Small intestine (tissue), 7 donors: Measurements from ENCODE around the gene ACSL3. TPM values are rescaled to one million over a fixed set of nuclear protein-coding genes. Genes with fewer than 3 reads are reported as not detected.
"Not testable (repeated sequence)": the region's sequence is repeated elsewhere in the genome, so short reads cannot be mapped to it uniquely, and the experiment has no call there.

ENCODE experiments used
- DNase-seq, 2 donors: peaks; one replicate each; pipeline versions ENCODE4 v3.0.0 to v3.0.0-alpha.2; 2013
- FAIRE-seq: peaks from 2 replicates; lab custom pipeline; 2012; peaks lifted over from hg19 to GRCh38; lab: Jason Lieb, UNC
- H3K27ac ChIP-seq, 3 donors: one replicate each; pipeline ENCODE4 v1.5.1; 2013; ENCODE audit warnings: low read length in 2 of 3, mild to moderate bottlenecking in 2 of 3, control low read depth in 1 of 3, inconsistent platforms in 1 of 3, low read depth in 1 of 3, moderate library complexity in 1 of 3
- H3K27me3 ChIP-seq, 3 donors: one replicate each; pipeline ENCODE4 v1.6.1; 2013; ENCODE audit warnings: low read length in 3 of 3, inconsistent platforms in 1 of 3; ENCODE audit not compliant: control insufficient read depth in 3 of 3, insufficient read depth in 3 of 3
- H3K36me3 ChIP-seq, 3 donors: one replicate each; pipeline ENCODE4 v1.6.1; 2013; ENCODE audit warnings: low read length in 3 of 3, inconsistent platforms in 1 of 3, low read depth in 1 of 3, mild to moderate bottlenecking in 1 of 3, moderate library complexity in 1 of 3; ENCODE audit not compliant: control insufficient read depth in 3 of 3, insufficient read depth in 2 of 3
- H3K4me1 ChIP-seq, 3 donors: one replicate each; pipeline ENCODE4 v1.6.1; 2013; ENCODE audit warnings: low read length in 2 of 3, inconsistent platforms in 1 of 3, low read depth in 1 of 3, mild to moderate bottlenecking in 1 of 3, moderate library complexity in 1 of 3; ENCODE audit not compliant: control insufficient read depth in 3 of 3, insufficient read depth in 2 of 3
- H3K4me3 ChIP-seq, 3 donors: one replicate each; pipeline ENCODE4 v1.5.1; 2013; ENCODE audit warnings: low read length in 3 of 3, control low read depth in 1 of 3, inconsistent platforms in 1 of 3, low read depth in 1 of 3, mild to moderate bottlenecking in 1 of 3, moderate library complexity in 1 of 3
- H3K9me3 ChIP-seq, 2 donors: one replicate each; pipeline ENCODE4 v1.6.1; 2013; ENCODE audit warnings: low read depth in 1 of 2, low read length in 1 of 2; ENCODE audit not compliant: control insufficient read depth in 2 of 2, insufficient read depth in 1 of 2
- WGBS, 3 donors: extraction: QIAGEN DNeasy Blood & Tissue Kit; methylation state at CpG; one replicate each; pipeline ENCODE4 v1.1.7; 2013; 5-methylcytosine and 5-hydroxymethylcytosine counted together
- polyA plus RNA-seq, 4 donors: library from polyadenylated mRNA; stranded (reverse) in 3 of 4; unstranded in 1 of 4; fragments of 200-250 nt in 3 of 4; fragments of 120-200 nt in 1 of 4; gene quantifications; one replicate each; pipeline versions ENCODE4 v1.2.1 to v1.2.3, GENCODE V29; 2013
- donor health status: healthy with polysubstance abuse.
- donor health status: control.
- donor health status: control.
- donor health status: Bipolar disorder and iron deficiency.
- donor health status: healthy.

The ACSL3 gene
- polyA plus RNA-seq, 4 donors = 6.0 to 34.0 (median 21.2) TPM

GRCh38 chr2:222990206-222990605, 129.4 kb downstream of the ACSL3 start:
- H3K36me3 ChIP-seq, H3K4me1 ChIP-seq, DNase-seq, H3K27me3 ChIP-seq, FAIRE-seq, H3K9me3 ChIP-seq, H3K27ac ChIP-seq, H3K4me3 ChIP-seq: not testable (repeated sequence)
- 57 to 83% (median 58%) methylated on average over 4 of the region's 4 CpGs for WGBS, 3 donors

- Histone ChIP-seq H3K27ac (no peak overlapping the region), H3K4me1 (no peaks in the 10 kb centered on the region), H3K36me3 (no peaks in the 10 kb centered on the region), H3K9me3 (peaks cover 0 to 7% of the 10 kb centered on the region in 2 donors), H3K4me3 (no peak overlapping the region), H3K27me3 (no peaks in the 10 kb centered on the region)
- FAIRE-seq (no peak), DNase-seq (no peak)
- WGBS, 3 donors = 23 to 43% (median 28%) methylated on average over 2 of the region's 2 CpGs
Measured at GRCh38 chr2:222992137-222992536, 131.3 kb downstream of the ACSL3 start.

Other genes with a start within 250 kb of the ACSL3 start
- gene FARSB, start 204.9 kb upstream of the ACSL3 start, polyA plus RNA-seq = 10 to 100 TPM in 3 of 4 donors, 1 to 10 TPM in 1; 9.2 to 31.9 (median 15.9) TPM
- under 1 TPM in 1 of 4 donors, not detected in 3; 0.07 TPM for gene MOGAT1, start 189.4 kb upstream of the ACSL3 start, polyA plus RNA-seq
- 1 to 10 TPM in 2 of 4 donors, under 1 TPM in 1, not detected in 1; 0.54 to 2.5 (median 1.5) TPM for gene KCNE4, start 191.2 kb downstream of the ACSL3 start, polyA plus RNA-seq